ENCODE data around the gene WWOX.

DNA sequence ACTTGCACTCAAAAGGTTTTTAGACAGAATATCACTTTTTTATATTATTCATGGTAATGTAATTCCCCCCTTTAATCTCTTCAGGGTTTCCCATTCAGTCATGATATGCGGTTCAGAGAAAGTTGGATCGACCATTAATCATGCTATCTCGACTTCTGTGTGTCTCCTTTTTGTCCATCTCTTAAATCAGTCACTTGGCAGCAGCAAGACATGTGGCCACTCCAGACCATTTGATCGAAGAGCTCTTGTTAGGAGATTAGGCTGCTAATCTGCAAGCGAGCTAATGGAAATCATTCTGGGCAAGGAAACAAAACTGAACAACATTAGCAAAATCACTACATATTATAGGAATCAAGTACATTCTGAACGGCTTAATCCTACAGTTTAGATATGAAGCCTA, 449.9 kb downstream of the WWOX start:
- TF ChIP-seq, protein P1, sequence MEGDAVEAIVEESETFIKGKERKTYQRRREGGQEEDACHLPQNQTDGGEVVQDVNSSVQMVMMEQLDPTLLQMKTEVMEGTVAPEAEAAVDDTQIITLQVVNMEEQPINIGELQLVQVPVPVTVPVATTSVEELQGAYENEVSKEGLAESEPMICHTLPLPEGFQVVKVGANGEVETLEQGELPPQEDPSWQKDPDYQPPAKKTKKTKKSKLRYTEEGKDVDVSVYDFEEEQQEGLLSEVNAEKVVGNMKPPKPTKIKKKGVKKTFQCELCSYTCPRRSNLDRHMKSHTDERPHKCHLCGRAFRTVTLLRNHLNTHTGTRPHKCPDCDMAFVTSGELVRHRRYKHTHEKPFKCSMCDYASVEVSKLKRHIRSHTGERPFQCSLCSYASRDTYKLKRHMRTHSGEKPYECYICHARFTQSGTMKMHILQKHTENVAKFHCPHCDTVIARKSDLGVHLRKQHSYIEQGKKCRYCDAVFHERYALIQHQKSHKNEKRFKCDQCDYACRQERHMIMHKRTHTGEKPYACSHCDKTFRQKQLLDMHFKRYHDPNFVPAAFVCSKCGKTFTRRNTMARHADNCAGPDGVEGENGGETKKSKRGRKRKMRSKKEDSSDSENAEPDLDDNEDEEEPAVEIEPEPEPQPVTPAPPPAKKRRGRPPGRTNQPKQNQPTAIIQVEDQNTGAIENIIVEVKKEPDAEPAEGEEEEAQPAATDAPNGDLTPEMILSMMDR (IDR thresholded peaks at IDR 0.05), result no peak
- TF ChIP-seq POLR2A (IDR thresholded peaks at IDR 0.05), result no peak
